PFSK-1 (cell line): ENCODE measurements around the gene TCAF1.

ENCODE experiments used
- FOXP2 ChIP-seq: optimal IDR thresholded peaks from 2 replicates; pipeline ENCODE3; 2011; ENCODE audit warnings: borderline replicate concordance, control low read depth, inconsistent platforms; ENCODE audit not compliant: insufficient read depth; ENCODE audit errors: extremely low read length, extremely low read depth
- POLR2AphosphoS5 ChIP-seq: IDR thresholded peaks from 2 replicates; pipeline ENCODE4 v1.6.1; 2012; ENCODE audit warnings: low read depth, mild to moderate bottlenecking, control low read depth, low read length, moderate library complexity
- REST ChIP-seq, 2 experiments: IDR thresholded peaks; 2 replicates each; pipeline versions ENCODE4 v1.6.1 to v1.8.0; 2011 to 2012; ENCODE audit warnings: low read depth in 2 of 2, low read length in 2 of 2, control low read depth in 1 of 2, inconsistent platforms in 1 of 2, mild to moderate bottlenecking in 1 of 2, moderate library complexity in 1 of 2; ENCODE audit not compliant: insufficient read depth in 1 of 2
- SIN3A ChIP-seq: IDR thresholded peaks from 2 replicates; pipeline ENCODE4 v1.6.1; 2012; ENCODE audit warnings: mild to moderate bottlenecking, low read length, moderate library complexity, borderline replicate concordance; ENCODE audit not compliant: insufficient read depth
- TAF1 ChIP-seq: IDR thresholded peaks from 2 replicates; pipeline ENCODE4 v1.6.1; 2012; ENCODE audit warnings: low read length, control low read depth, borderline replicate concordance; ENCODE audit not compliant: insufficient read depth

GRCh38 chr7:143947111-143947510 lies 45.1 kb upstream of the TCAF1 start:
- TF ChIP-seq REST (IDR thresholded peaks at IDR 0.05; ENCODE audit: insufficient read depth in 1 of 2, low read depth in 2 of 2, low read length in 2 of 2): no peak
- TF ChIP-seq TAF1: no peak
- TF ChIP-seq POLR2AphosphoS5: no peak
- no peak for TF ChIP-seq SIN3A
- TF ChIP-seq FOXP2: no peak
